SKM-1 treated with dmso at 0.1 percent for 144 hours (cell line): ENCODE measurements around the gene CRIM1.

Source experiments
- DNase-seq: peaks from one replicate; lab custom pipeline; 2025; ENCODE audit not compliant: unreplicated experiment; lab: John Stamatoyannopoulos, UW

CRIM1 gene

DNA sequence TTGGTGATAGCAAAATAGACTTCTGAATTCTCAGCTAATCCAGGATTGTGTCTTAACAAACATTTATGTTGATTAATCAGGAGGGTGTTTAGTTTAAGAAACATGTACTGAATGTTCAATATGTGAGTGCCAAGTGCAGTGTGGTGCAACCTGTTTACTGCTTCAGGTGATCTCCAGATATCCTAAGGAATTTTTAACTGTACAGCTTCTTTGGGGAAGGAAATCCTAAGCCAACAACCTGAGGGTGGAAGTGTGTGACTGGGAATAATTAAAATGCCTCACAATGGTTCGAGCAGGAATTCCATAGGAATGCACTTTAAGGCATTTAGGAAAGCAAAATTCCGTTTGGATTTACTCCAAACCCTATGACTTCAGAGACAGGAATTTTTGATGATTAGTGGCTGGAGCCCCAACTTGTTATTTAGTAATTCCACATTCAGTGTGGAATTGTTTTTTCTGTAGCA is 16.4 kb downstream of the CRIM1 start:
- no peak for DNase-seq

DNA sequence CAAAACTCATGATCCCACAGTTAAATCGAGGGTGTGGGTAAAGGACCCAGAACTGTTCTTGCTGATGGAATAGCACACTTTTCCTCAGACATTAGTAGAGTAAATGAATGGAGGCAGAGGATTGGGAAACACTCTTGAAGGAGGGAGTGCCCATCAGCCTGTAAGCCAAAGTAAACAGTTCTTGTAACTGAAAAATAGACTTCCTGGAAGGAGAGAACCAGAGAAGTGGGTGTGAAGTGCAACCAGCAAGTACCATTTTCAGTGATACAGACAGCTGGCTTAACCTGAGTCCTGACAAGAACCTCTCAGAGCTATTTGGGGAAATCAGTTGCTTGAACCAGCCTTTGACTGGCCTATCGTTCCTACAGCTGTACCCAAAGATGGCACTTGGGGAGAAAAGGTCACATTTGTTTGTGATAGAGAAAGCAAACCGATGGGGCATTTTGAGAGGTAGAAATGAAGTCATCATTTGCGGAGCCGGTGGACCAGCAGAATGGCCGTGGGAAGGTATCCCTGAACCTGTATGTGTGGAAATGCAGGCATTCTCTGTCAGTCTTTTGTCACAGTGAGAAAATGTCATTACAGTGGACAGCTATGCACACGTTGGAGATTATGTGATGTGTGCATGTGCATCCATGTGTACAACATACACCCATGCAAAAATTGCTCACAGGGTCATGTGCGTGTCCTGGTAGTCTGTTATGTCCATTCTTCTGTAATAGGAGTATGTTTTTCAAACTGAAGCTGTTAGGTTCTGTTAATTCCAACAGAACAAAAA is 17.8 kb downstream of the CRIM1 start:
- no peak for DNase-seq

DNA sequence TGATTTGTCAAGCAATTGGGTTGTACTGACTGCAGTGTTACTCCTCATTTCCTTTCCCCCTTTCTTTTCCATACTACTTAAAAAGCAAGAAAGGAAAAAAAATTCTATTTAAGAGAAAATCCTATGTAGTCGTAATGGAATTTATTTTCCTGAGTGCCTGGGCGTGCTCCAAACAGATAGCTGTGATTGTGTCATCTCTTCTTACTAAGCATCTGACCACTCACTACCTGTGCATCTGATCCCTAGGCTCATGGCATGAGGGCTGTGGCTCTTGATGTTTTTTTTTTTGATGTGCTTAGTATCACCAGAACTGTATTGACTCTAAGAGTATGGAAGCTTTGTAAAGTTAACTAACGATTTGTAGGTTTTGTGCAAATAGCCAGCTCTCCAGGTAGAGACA is 19.0 kb downstream of the CRIM1 start:
- no peak for DNase-seq

DNA sequence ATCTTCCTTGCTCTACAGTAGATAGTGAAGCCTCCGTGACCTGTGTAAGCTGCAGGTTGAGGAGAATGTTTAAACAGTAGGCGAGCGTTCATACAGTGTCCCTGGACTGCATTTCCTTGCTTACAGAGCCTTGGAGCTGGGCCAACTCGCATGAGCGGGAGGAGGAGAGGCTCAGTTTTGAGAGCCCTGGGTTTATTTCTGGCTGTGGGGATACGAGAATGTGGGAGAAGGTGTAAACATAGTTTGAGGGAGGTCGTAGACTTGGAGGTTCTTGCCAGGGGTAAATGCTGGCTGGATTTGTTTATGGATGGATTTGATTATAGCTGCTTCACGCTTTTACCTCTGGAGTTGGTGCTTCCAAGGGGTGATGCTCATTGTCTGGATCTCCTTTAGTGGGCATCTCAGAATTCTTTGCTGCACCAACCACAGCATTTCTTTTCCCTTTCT is 20.8 kb downstream of the CRIM1 start:
- no peak for DNase-seq

DNA sequence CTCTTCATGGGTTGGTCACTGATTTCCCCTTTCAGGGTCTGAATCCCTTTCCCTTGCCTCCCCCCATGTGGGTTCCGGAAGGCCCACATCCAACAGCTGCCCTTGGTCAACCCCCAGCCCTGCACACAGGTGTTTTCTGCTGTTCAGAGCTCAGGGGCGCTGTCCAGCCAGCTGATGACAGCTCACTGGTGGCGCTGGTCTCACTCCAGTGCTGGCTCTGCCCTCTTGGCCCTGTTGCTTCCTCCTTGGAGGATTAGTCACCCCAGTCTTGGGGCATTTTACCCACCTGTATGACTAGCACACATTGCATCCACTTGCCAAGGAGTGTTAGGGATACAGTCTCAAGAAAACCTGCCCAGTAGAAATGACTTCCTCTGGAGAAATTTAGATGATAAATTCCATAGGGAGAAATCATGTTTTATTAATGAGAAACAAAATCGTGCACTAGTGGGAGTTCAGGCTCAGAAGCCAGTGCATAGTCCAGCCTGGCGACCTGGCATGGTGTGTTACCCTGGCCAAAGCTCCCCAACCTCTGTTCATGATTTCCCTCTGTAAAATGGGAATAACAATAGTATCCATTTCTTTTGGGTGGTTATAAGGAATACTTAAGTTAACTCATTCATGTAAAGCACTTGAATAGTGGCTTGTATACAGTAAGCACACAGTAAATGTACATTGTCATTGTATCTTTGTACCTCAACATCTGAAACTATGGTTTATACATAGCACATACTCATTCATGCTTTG is 21.6 kb downstream of the CRIM1 start:
- DNase-seq: no peak

DNA sequence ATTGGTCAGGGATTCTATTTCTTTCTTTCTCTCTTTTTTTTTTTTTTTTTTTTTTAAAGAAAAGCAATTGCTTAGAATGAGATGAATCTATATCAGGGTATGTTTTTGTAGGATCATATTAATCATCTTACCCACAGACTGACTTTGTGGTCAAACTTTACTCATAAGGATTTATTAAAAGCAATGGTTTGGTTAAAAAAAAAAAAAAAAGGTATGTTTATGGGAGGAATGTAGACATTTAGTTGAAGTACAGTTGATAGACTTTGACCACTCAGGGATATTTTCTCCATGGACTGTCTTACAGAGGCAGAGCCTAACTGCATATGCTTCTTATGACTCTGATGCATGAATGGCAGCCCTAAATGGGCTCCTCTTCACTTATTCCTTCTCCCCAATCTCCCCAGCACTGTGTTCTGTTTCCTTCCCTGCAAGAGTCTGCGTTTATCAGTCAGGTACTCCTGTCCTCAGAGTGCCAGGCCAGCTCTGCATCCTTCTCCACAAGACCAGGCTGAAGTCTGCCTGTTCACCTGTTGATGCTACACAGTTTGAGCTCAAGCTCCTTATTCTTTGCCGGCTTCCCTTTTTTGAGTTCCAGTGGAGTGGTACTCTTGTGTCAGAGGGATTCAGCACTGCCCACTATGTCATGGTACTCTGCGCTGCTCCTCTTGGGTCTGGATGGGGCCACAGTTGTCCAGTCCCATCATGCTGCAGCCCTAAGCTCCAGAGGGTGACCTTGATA is 24.3 kb downstream of the CRIM1 start:
- DNase-seq: no peak

DNA sequence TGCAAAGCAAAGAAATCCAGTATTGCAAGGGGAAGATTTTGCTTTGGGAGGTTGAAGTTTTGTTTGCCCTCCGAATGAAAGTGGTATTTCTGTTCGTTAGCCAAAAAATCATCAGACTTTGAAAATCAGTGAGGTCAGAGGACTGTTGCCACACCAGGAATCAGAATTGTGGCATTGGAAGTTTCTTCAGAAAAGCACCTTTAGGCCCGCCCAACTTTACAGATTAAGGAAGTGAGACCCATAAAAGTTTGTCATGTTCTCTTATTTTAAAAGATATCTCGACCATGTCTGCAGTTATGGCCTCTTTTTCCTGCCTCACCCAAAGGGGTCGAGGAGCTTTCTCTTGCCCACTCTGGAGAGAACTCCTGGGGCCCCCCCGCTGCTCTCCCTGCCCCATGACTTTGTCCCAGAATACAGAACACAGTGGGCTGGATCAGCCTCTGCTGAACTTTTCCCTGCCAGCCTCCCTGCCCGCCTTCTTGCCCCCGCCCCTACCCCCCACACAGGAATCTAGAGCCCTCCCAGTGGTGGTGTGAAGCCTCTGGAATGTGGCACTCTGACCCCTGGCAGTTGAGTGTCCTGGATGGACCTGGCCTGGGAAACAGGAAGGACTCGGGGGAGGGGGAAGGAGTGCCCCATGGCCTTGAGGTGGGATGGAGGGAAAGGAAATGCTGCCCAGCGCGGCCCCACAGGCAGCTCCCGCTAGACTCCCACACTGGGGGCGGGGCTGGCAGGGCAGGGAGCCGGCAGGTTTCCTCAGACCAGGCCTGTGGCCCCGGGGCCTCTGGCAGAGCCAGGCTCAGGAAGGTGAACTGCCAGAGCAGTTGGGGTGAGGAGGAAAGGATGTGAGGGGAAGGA is 25.3 kb downstream of the CRIM1 start:
- DNase-seq: no peak

DNA sequence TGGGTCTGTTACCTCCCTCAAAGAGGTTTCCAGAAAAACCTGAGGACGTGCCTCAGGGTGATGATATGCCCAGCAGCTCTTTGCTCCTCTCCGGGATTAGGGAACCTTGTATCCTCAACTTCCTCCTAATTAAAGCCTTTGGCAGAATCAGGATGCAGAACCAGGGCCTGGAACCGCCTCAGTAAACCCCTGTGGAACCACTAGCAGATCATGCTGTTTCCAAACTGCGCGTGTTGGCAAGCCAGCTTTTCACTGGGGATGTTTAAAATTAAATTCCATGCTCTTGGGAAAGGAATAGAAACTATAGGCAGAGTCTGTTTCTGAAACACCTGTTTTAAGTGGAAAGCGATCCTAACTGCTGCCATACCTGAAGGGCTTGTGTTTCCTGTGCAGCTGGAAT is 26.4 kb downstream of the CRIM1 start:
- no peak for DNase-seq

DNA sequence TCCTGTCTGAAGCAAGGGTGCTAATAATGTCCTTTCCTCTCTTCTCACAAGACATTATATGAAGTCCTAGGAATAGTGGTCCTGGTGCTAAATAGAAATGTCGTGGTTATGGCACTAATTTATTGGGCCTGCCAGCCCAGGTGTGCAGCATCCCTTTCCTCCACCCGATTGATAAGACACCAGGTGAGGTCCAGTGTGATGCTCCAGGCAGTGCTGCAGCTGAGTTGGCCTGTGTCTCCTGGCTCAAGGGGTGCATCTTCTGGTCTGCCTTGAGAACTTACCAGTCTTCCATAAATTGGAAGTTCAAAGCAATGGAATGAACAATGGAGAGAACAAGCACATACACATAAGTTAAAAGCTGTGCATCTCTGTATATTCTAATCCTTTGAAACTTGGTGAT is 26.9 kb downstream of the CRIM1 start:
- DNase-seq: no peak

DNA sequence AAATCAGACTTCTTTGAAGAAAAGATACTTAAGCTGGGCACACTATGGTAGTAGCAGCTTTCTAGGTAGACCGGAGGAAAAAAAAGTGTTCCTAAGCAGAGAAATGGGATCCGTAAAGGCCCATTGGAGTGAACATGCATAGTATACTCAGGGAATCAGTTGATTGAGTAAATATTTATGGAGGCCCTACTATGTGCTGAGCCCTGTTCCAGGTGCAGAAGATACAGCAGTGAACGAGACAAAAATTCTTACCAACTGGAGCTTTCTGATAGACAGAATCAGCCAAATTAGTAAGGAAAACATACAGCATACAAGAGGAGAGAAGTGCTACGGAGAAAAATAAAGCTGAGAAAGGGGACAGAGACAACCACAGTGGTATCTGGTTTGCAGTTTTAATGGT is 28.1 kb downstream of the CRIM1 start:
- DNase-seq: no peak

DNA sequence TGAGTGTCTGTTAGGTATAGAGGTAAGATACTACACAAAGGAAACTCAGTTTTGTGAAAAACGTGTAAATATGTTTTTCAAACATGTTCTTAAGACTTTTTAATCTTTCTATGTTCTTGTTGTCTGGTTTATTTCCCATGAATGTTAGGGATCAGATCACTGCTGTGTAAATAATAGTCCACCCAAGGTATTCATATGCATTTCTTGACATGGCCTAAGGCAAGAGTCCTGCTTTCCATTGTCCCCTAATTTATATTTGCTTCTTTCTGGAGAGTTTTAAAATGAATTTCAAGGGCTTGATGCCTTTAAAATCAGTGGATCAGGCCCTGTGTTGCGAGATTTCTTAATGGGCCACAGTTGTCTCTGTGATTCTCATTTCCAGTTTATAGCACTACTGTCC is 28.9 kb downstream of the CRIM1 start:
- no peak for DNase-seq

DNA sequence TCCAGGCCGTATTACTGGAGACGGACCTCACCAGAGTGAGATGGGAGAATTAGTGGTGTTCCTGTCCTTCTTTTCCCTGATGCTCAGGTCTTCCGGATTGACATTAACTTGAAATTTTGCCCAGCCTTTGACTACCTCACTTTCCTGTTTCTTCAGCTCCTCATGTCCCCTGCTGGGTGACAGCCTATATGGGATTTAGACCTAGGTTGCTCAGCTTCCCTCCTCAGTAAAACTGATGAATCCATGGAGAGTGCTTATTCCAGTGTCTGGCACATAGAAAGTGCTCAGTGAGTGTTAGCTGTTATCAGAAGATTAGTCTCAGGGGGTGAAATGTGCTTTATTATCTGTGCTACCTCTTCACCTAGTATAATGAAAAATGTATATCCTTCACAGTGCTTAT is 30.0 kb downstream of the CRIM1 start:
- DNase-seq: no peak

DNA sequence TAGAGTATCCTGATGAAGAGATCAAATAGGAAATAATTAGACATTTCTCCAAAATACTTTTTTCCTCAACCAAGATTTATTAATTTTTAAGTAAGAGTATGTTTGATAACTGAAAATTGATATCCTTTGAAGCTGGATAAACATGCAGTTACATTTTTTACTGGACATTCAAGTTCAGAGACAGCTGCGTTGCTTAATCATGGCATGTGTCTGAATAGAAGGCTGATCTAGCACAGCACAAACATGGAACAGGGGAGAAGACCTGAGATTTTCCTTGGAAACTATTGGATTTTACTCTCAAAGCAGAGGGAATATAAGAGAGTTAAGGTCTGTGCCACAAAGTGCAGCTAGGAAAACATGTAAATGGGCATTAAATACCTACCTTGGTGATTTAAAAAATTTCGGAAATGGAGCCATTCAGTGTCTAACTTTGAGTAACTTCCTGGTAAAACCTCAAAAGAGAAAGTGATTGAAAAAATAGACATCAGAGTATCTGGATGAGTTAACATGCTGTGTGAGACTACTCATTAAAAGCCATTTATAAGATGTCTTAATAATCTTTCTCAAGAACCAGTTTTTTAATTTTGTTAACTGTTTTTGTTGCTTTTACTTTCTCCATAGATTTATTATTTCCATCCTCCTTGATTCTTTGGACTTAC is 31.8 kb downstream of the CRIM1 start:
- DNase-seq: no peak

DNA sequence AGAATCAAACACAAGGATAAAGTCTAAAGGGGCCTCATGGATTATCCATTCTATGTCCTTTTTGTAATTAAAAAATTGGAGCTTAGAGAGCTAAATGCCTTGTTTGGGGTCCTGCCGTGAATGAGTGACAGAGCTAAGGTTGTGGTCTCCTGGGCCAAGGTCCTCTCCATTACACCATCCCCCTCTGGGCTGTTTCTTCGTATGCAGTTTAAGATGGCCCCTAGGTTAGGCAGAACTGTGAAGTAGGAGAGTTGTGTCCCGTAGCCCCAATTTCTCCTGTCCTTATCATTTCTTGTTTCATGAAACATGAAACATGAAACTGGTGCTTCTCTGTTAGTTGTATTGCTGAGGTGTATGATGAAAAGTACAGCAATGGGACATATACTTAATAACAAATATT is 32.9 kb downstream of the CRIM1 start:
- no peak for DNase-seq

DNA sequence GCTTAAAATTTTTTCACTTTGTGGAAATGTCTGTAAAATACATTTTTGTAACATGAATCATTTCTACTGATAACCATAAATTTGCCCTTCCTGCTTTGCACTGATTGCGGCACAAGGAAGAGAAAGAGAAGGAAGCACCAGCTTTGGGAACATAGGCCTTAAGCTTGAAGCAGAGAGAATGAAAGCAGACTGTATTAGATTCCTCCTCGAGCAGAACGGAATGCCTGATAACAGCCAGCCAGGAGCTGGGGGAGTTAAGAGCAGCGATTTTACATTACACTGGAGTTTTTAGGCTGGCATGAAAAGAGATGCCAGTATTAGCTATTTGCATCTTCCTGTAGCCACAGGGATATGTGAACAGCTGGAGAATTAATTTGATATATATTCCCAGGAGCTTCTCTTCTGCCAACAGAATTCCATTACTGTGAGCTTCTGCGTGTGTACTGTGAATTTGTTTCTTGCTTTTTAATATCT is 33.5 kb downstream of the CRIM1 start:
- DNase-seq: no peak

DNA sequence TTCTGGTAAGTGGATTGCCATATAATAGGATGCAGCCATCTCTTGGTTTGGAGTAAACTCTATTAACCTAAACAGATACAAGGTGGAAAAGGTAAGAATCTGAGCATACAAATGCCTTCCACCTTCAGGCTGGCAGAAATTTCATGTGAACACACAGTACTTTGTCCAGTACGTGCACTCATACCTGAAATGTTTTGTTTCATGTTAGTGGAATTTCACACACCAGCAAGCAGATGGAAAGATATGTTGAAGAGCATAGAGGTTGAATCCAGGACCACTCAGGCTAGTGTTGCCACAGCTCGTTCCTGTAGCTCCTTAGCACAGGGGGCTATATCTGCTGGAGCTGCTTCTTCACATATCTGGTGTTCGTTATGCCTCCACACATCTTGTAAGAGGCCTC is 34.0 kb downstream of the CRIM1 start:
- DNase-seq: no peak

DNA sequence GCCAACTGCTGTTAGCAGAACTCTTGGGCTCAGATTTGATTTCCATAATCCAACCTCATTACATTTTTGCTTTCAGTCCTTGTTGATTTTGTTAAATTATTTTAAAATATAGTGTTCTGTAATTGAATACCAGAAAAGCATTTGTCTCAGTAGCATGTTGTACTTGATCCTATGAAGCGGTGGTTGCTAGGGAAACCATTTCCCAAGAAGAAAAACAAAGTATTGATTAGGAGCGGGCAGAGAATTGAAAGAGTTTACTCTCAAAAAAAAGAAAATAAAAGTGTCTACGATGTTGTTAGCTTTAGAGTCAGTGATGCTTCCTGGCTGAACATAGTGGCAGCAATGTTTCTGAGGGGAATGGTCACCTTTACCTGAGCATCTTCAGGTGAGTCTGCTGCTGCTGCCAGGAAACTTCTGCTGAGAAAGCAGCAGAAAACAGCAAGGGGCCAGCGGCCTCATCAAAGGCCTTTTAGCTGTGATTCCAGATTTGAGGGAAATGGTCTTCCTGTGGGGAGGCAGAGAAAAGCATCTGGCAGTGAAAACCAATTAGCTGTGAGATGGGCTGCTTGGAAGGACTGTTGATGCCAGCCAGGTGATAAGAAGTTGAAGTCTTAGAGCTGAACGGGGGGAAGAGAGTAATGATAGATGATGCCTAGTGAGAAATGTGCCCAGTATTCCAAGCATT is 37.1 kb downstream of the CRIM1 start:
- DNase-seq: no peak

DNA sequence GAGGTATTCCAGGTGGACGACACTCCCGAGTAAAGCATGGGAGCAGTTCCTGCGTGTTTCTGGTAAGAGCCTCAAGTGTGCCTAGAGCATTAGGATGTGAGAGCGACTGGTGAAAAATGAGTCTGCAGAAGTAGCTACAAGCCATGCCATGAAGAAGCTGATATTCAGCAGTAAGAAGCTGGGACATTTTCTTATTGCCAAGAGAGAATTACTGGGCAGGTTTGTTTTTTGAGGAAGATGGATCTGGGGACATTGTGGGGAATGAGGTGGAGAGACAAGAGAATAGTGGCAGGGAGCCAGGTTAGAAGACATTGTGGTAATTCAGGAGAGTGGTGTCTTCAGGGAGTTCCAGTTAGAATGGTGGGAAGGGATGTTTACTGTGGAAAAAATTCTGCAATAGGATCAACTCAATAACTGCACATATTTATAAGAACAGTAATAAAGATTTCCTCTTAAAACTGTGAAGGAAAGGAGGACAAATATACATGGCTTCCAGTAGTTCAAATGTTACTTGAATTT is 38.2 kb downstream of the CRIM1 start:
- no peak for DNase-seq

DNA sequence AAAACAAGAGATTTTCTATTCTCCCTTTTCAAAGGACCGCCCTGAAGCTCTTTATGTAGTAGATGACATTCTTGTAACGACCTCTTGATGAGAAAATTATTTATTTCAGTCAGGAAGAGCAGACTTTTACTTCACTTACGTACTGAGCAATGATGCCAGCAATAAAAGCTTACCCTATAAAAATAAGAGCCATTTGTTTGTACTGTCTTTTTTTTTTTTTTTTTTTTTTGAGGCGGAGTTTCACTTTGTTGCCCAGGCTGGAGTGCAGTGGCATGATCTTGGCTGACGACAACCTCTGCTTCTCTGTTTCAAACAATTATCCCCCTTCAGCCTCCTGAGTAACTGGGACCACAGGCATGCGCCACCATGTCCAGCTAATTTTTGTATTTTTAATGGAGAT is 39.2 kb downstream of the CRIM1 start:
- DNase-seq: no peak
